H9 (cell line): ENCODE results near the gene HS6ST3. TPM values are rescaled to one million over a fixed set of nuclear protein-coding genes. Genes with fewer than 3 reads are reported as not detected.

Experiments used
- DNase-seq: peaks from one replicate; pipeline ENCODE4 v3.0.0-alpha.2; 2017
- H2AFZ ChIP-seq: one replicate; pipeline ENCODE4 v1.6.1; 2013; ENCODE audit warnings: mild to moderate bottlenecking, low read length, control low read depth, moderate library complexity
- H2AK5ac ChIP-seq: 2 replicates; pipeline ENCODE4 v1.6.1; 2013; ENCODE audit warnings: low read length, control low read depth, mixed read lengths; ENCODE audit not compliant: insufficient read length
- H2BK120ac ChIP-seq: one replicate; pipeline ENCODE4 v1.6.1; 2013; ENCODE audit warnings: low read depth, mild to moderate bottlenecking, low read length, control low read depth, inconsistent platforms; ENCODE audit not compliant: poor library complexity, severe bottlenecking
- H2BK12ac ChIP-seq: 2 replicates; pipeline ENCODE4 v1.6.1; 2013; ENCODE audit warnings: low read length, control low read depth, mixed read lengths, low read depth; ENCODE audit not compliant: insufficient read length
- H2BK15ac ChIP-seq: 2 replicates; pipeline ENCODE4 v1.6.1; 2013; ENCODE audit warnings: low read depth, low read length, control low read depth
- H2BK20ac ChIP-seq: one replicate; pipeline ENCODE4 v1.6.1; 2013; ENCODE audit warnings: low read depth, mild to moderate bottlenecking, low read length, control low read depth, inconsistent platforms; ENCODE audit not compliant: poor library complexity, severe bottlenecking
- H2BK5ac ChIP-seq: 2 replicates; pipeline ENCODE4 v1.6.1; 2013; ENCODE audit warnings: low read length, control low read depth, mixed read lengths; ENCODE audit not compliant: insufficient read length
- H3K14ac ChIP-seq: 2 replicates; pipeline ENCODE4 v1.6.1; 2013; ENCODE audit warnings: low read length, control low read depth; ENCODE audit not compliant: insufficient read depth
- H3K18ac ChIP-seq: 2 replicates; pipeline ENCODE4 v1.6.1; 2013; ENCODE audit warnings: low read depth, mild to moderate bottlenecking, mixed read lengths, low read length, control low read depth; ENCODE audit not compliant: insufficient read length
- H3K23ac ChIP-seq: 2 replicates; pipeline ENCODE4 v1.6.1; 2013; ENCODE audit warnings: low read length, control low read depth, mixed read lengths, low read depth; ENCODE audit not compliant: insufficient read length
- H3K23me2 ChIP-seq: 2 replicates; pipeline ENCODE4 v1.6.1; 2013; ENCODE audit warnings: low read depth, mild to moderate bottlenecking, mixed read lengths, low read length, control low read depth; ENCODE audit not compliant: insufficient read length, poor library complexity, severe bottlenecking
- H3K27ac ChIP-seq: 2 replicates; pipeline ENCODE4 v1.5.1; 2013; ENCODE audit warnings: low read length, control low read depth, mixed read lengths, low read depth; ENCODE audit not compliant: insufficient read length
- H3K27me3 ChIP-seq: 2 replicates; pipeline ENCODE4 v1.6.1; 2013; ENCODE audit warnings: low read length, control low read depth, inconsistent platforms; ENCODE audit not compliant: insufficient read depth
- H3K4ac ChIP-seq: 2 replicates; pipeline ENCODE4 v1.6.1; 2013; ENCODE audit warnings: low read depth, mild to moderate bottlenecking, control low read depth, inconsistent platforms, low read length, moderate library complexity
- H3K4me1 ChIP-seq: 2 replicates; pipeline ENCODE4 v1.6.1; 2013; ENCODE audit warnings: low read length, control low read depth, inconsistent platforms; ENCODE audit not compliant: insufficient read depth
- H3K4me2 ChIP-seq: 2 replicates; pipeline ENCODE4 v1.6.1; 2013; ENCODE audit warnings: low read length, control low read depth, mixed read lengths; ENCODE audit not compliant: insufficient read length, insufficient read depth
- H3K56ac ChIP-seq: 2 replicates; pipeline ENCODE4 v1.6.1; 2013; ENCODE audit warnings: low read depth, mild to moderate bottlenecking, mixed read lengths, low read length, control low read depth; ENCODE audit not compliant: insufficient read length
- H3K79me1 ChIP-seq: 2 replicates; pipeline ENCODE4 v1.6.1; 2013; ENCODE audit warnings: low read depth, mild to moderate bottlenecking, moderate library complexity, low read length, control low read depth, inconsistent platforms; ENCODE audit not compliant: insufficient read depth, poor library complexity, severe bottlenecking
- H3K79me2 ChIP-seq: 2 replicates; pipeline ENCODE4 v1.6.1; 2013; ENCODE audit warnings: low read length, control low read depth, inconsistent platforms; ENCODE audit not compliant: insufficient read depth
- H3K9ac ChIP-seq: 2 replicates; pipeline ENCODE4 v1.6.1; 2013; ENCODE audit warnings: low read length, control low read depth, mixed read lengths; ENCODE audit not compliant: insufficient read length; ENCODE audit errors: extremely low read depth
- H3K9me3 ChIP-seq: one replicate; pipeline ENCODE4 v1.6.1; 2013; ENCODE audit warnings: low read depth, low read length, inconsistent platforms; ENCODE audit not compliant: control insufficient read depth
- H3T11ph ChIP-seq: one replicate; pipeline ENCODE4 v1.6.1; 2013; ENCODE audit warnings: mild to moderate bottlenecking, low read length, control low read depth, inconsistent platforms
- H4K20me1 ChIP-seq: one replicate; pipeline ENCODE4 v1.6.1; 2013; ENCODE audit not compliant: control insufficient read depth, insufficient read length, insufficient read depth
- H4K5ac ChIP-seq: 2 replicates; pipeline ENCODE4 v1.6.1; 2013; ENCODE audit warnings: low read depth, mild to moderate bottlenecking, mixed read lengths, low read length, control low read depth; ENCODE audit not compliant: insufficient read length
- H4K8ac ChIP-seq: replicated peaks from 2 replicates; pipeline ENCODE4 v1.6.1; 2013; ENCODE audit warnings: low read length, control low read depth, mixed read lengths, low read depth; ENCODE audit not compliant: insufficient read length
- H4K91ac ChIP-seq: 2 replicates; pipeline ENCODE4 v1.6.1; 2013; ENCODE audit warnings: low read depth, mild to moderate bottlenecking, moderate library complexity, mixed read lengths, low read length, control low read depth; ENCODE audit not compliant: insufficient read length
- H3K27ac Mint-ChIP-seq, 3 experiments: 2 replicates in 2 of 3; 3 replicates in 1 of 3; pipeline ENCODE4 v1.8.0; 2020 to 2021; ENCODE audit warnings: mixed read lengths in 3 of 3, mild to moderate bottlenecking in 1 of 3, moderate library complexity in 1 of 3
- H3K27me3 Mint-ChIP-seq: 2 replicates; pipeline ENCODE4 v1.8.0; 2021; ENCODE audit warnings: low read depth, mild to moderate bottlenecking, moderate library complexity, mixed read lengths
- H3K36me3 Mint-ChIP-seq, 3 experiments: 2 replicates in 2 of 3; 3 replicates in 1 of 3; pipeline ENCODE4 v1.8.0; 2020 to 2021; ENCODE audit warnings: low read depth in 3 of 3, mixed read lengths in 3 of 3; ENCODE audit not compliant: insufficient read depth in 1 of 3
- H3K4me1 Mint-ChIP-seq, 2 experiments: 2 replicates each; pipeline ENCODE4 v1.8.0; 2020; ENCODE audit warnings: mixed read lengths in 2 of 2
- H3K4me3 Mint-ChIP-seq, 2 experiments: 2 replicates in 1 of 2; 3 replicates in 1 of 2; pipeline ENCODE4 v1.8.0; 2020 to 2021; ENCODE audit warnings: mild to moderate bottlenecking in 2 of 2, mixed read lengths in 2 of 2, moderate library complexity in 1 of 2
- H3K9me3 Mint-ChIP-seq, 2 experiments: 2 replicates in 1 of 2; 3 replicates in 1 of 2; pipeline ENCODE4 v1.8.0; 2020; ENCODE audit warnings: mild to moderate bottlenecking in 2 of 2, mixed read lengths in 2 of 2, moderate library complexity in 1 of 2
- CTCF ChIP-seq: fragments of 200-600 bp; sonication (generic); conservative IDR thresholded peaks from 3 replicates; pipeline ENCODE4 v1.8.0; 2021; ENCODE audit warnings: antibody characterized with exemption, mild to moderate bottlenecking
- WGBS: extraction: QIAGEN DNeasy Blood & Tissue Kit; methylation state at CpG from one replicate; pipeline ENCODE4 v1.1.7; 2013; ENCODE audit warnings: missing lambda C conversion rate, low lambda C conversion rate, mixed read lengths; ENCODE audit not compliant: insufficient read length; ENCODE audit errors: extremely low coverage; 5-methylcytosine and 5-hydroxymethylcytosine counted together
- total RNA-seq: library from RNA; stranded (reverse); gene quantifications from 2 replicates; pipeline ENCODE4 v1.2.1, GENCODE V29; 2021

HS6ST3 gene
- total RNA-seq, 1 experiment from 2014 or later = 0.44 TPM

- H2AK5ac ChIP-seq = no peak overlapping the region
- no peak overlapping the region for H3K56ac ChIP-seq
- H3T11ph ChIP-seq = no peak overlapping the region
- no peaks in the 10 kb centered on the region for H4K20me1 ChIP-seq
- no peak overlapping the region for H3K4me2 ChIP-seq
- TF ChIP-seq CTCF = no peak
- no peak overlapping the region for H2BK12ac ChIP-seq
- no peak overlapping the region for H2BK5ac ChIP-seq
- no peaks in the 10 kb centered on the region for H3K4me1 ChIP-seq
- H3K23ac ChIP-seq = no peak overlapping the region
- H3K36me3 Mint-ChIP-seq = no peaks in the 10 kb centered on the region; a peak in 1 of 7 replicates
- H3K9me3 Mint-ChIP-seq = no peaks in the 10 kb centered on the region; a peak in 1 of 5 replicates
- H4K8ac ChIP-seq = no peak overlapping the region
- H3K18ac ChIP-seq = no peak overlapping the region
- H3K27ac Mint-ChIP-seq = no peak overlapping the region
- H3K79me2 ChIP-seq = no peaks in the 10 kb centered on the region
- no peak overlapping the region for H2BK20ac ChIP-seq
- H4K5ac ChIP-seq = no peak overlapping the region
- no peak overlapping the region for H3K9ac ChIP-seq
- no peaks in the 10 kb centered on the region; the same call in 1 of the 2 replicates for H3K27me3 Mint-ChIP-seq
- H3K79me1 ChIP-seq = no peaks in the 10 kb centered on the region
- no peak overlapping the region for H3K4me3 Mint-ChIP-seq
- no peak overlapping the region for H4K91ac ChIP-seq
- no peaks in the 10 kb centered on the region for H3K9me3 ChIP-seq
- no peak overlapping the region for H2BK15ac ChIP-seq
- no peaks in the 10 kb centered on the region for H3K23me2 ChIP-seq
- no peak overlapping the region for H2AFZ ChIP-seq
- H3K4ac ChIP-seq = no peak overlapping the region
- H2BK120ac ChIP-seq = no peak overlapping the region
- WGBS = no CpG with 5 or more reads among the region's 1 CpG
- no peak for DNase-seq
- H3K27me3 ChIP-seq = no peaks in the 10 kb centered on the region
- no peak overlapping the region for H3K14ac ChIP-seq
- no peak overlapping the region for H3K27ac ChIP-seq
- H3K4me1 Mint-ChIP-seq = no peaks in the 10 kb centered on the region
These were observed 773.1 kb downstream of the HS6ST3 start for GRCh38 chr13:96862999-96863398.
